HEK293T (cell line): ENCODE data around the gene EML5.

Source experiments
- ARNT ChIP-seq: fragments of 450-650 bp; IDR thresholded peaks from 2 replicates; pipeline ENCODE4 v1.6.1; 2017; ENCODE audit warnings: mild to moderate bottlenecking
- BHLHE40 ChIP-seq: fragments of 450-650 bp; IDR thresholded peaks from 2 replicates; pipeline ENCODE4 v1.6.1; 2016; ENCODE audit warnings: mild to moderate bottlenecking, moderate library complexity, borderline replicate concordance
- ELF4 ChIP-seq: fragments of 450-650 bp; IDR thresholded peaks from 2 replicates; pipeline ENCODE4 v1.6.1; 2017; ENCODE audit warnings: antibody characterized with exemption
- FOXA1 ChIP-seq: fragments of 450-650 bp; IDR thresholded peaks from 2 replicates; pipeline ENCODE4 v1.6.1; 2016; ENCODE audit warnings: mild to moderate bottlenecking
- FOXK2 ChIP-seq: fragments of 450-650 bp; IDR thresholded peaks from 2 replicates; pipeline ENCODE4 v1.6.1; 2016; ENCODE audit warnings: mild to moderate bottlenecking
- FOXM1 ChIP-seq: fragments of 450-650 bp; IDR thresholded peaks from 2 replicates; pipeline ENCODE4 v1.6.1; 2017; ENCODE audit warnings: mild to moderate bottlenecking, borderline replicate concordance
- HDGF ChIP-seq: fragments of 450-650 bp; IDR thresholded peaks from 2 replicates; pipeline ENCODE4 v1.6.1; 2017; ENCODE audit warnings: antibody characterized with exemption, borderline replicate concordance
- LEF1 ChIP-seq: fragments of 450-650 bp; IDR thresholded peaks from 2 replicates; pipeline ENCODE4 v1.6.1; 2017; ENCODE audit warnings: mild to moderate bottlenecking, borderline replicate concordance
- NFRKB ChIP-seq: fragments of 450-650 bp; IDR thresholded peaks from 2 replicates; pipeline ENCODE4 v1.6.1; 2016; ENCODE audit warnings: mild to moderate bottlenecking, moderate library complexity
- SP1 ChIP-seq: fragments of 450-650 bp; IDR thresholded peaks from 2 replicates; pipeline ENCODE4 v1.6.1; 2017
- SUZ12 ChIP-seq: fragments of 450-650 bp; IDR thresholded peaks from 2 replicates; pipeline ENCODE4 v1.6.1; 2016; ENCODE audit warnings: mild to moderate bottlenecking
- TARDBP ChIP-seq: fragments of 450-650 bp; IDR thresholded peaks from 2 replicates; pipeline ENCODE4 v1.6.1; 2016
- ZNF384 ChIP-seq: fragments of 450-650 bp; IDR thresholded peaks from 2 replicates; pipeline ENCODE4 v1.6.1; 2016
- TF ChIP-seq, protein P1 (sequence below): fragments of 450-650 bp; IDR thresholded peaks from 2 replicates; pipeline ENCODE4 v1.6.1; 2016

DNA sequence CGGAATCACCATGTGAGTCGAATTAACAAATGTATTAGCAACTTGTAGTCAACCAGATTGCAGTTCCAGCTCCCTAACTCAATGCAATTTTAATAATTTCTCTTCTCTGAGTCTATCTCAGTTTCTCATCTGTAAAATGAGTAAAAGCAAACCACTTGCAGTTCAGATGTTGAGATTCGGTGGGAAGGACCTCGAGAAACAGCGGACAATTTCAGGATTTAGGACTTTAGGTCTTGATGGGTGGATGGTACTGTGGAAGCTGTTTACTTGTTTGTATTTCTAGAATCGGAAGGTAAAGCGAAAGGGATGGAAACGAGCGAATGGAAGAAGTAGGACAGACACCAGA, 31.2 kb upstream of the EML5 start:
- TF ChIP-seq LEF1, result no peak
- TF ChIP-seq FOXK2, result no peak
- no peak for TF ChIP-seq NFRKB
- no peak for TF ChIP-seq FOXA1
- TF ChIP-seq, protein P1, sequence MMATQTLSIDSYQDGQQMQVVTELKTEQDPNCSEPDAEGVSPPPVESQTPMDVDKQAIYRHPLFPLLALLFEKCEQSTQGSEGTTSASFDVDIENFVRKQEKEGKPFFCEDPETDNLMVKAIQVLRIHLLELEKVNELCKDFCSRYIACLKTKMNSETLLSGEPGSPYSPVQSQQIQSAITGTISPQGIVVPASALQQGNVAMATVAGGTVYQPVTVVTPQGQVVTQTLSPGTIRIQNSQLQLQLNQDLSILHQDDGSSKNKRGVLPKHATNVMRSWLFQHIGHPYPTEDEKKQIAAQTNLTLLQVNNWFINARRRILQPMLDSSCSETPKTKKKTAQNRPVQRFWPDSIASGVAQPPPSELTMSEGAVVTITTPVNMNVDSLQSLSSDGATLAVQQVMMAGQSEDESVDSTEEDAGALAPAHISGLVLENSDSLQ, result no peak
- no peak for TF ChIP-seq ARNT
- no peak for TF ChIP-seq BHLHE40
- TF ChIP-seq SUZ12, result no peak
- TF ChIP-seq ZNF384, result no peak
- no peak for TF ChIP-seq SP1
- no peak for TF ChIP-seq ELF4
- no peak for TF ChIP-seq FOXM1
- TF ChIP-seq TARDBP, result no peak
- TF ChIP-seq HDGF, result no peak
